GM19238 (cell line): ENCODE results near the gene CNTN4.

Source experiments
- DNase-seq: peaks from one replicate; pipeline ENCODE4 v3.0.0; 2011; ENCODE audit warnings: low spot score; ENCODE audit not compliant: insufficient read length

The CNTN4 gene

GRCh38 chr3:2390926-2391532, 292.4 kb downstream of the CNTN4 start:
- DNase-seq: no peak

GRCh38 chr3:2391896-2392295, 293.2 kb downstream of the CNTN4 start:
- DNase-seq: no peak

- DNase-seq: no peak
Observed at GRCh38 chr3:2392981-2393380, 294.3 kb downstream of the CNTN4 start.

- DNase-seq: no peak
Observed at GRCh38 chr3:2415083-2415482, 316.4 kb downstream of the CNTN4 start.

- no peak for DNase-seq
Observed at GRCh38 chr3:2420919-2421318, 322.3 kb downstream of the CNTN4 start.

GRCh38 chr3:2423143-2423542, 324.5 kb downstream of the CNTN4 start:
- no peak for DNase-seq

GRCh38 chr3:2441558-2441957, 342.9 kb downstream of the CNTN4 start:
- no peak for DNase-seq

- DNase-seq: no peak
Observed at GRCh38 chr3:2446146-2446545, 347.5 kb downstream of the CNTN4 start.

- DNase-seq: no peak
Observed at GRCh38 chr3:2452249-2452648, 353.6 kb downstream of the CNTN4 start.

GRCh38 chr3:2454865-2455264, 356.2 kb downstream of the CNTN4 start:
- DNase-seq: no peak

- no peak for DNase-seq
Observed at GRCh38 chr3:2456788-2457187, 358.1 kb downstream of the CNTN4 start.

GRCh38 chr3:2458816-2459215, 360.1 kb downstream of the CNTN4 start:
- DNase-seq: no peak

- DNase-seq: no peak
Observed at GRCh38 chr3:2465842-2466241, 367.2 kb downstream of the CNTN4 start.

- DNase-seq: no peak
Observed at GRCh38 chr3:2468816-2469215, 370.1 kb downstream of the CNTN4 start.

GRCh38 chr3:2476996-2477395, 378.3 kb downstream of the CNTN4 start:
- no peak for DNase-seq

GRCh38 chr3:2477620-2478019, 379.0 kb downstream of the CNTN4 start:
- no peak for DNase-seq

- no peak for DNase-seq
Observed at GRCh38 chr3:2484162-2485026, 385.7 kb downstream of the CNTN4 start.

- no peak for DNase-seq
Observed at GRCh38 chr3:2485027-2485375, 386.3 kb downstream of the CNTN4 start.

GRCh38 chr3:2495746-2496145, 397.1 kb downstream of the CNTN4 start:
- DNase-seq: no peak

- DNase-seq: no peak
Observed at GRCh38 chr3:2504912-2505311, 406.2 kb downstream of the CNTN4 start.

GRCh38 chr3:2506776-2507175, 408.1 kb downstream of the CNTN4 start:
- DNase-seq: no peak

- no peak for DNase-seq
Observed at GRCh38 chr3:2510591-2511145, 412.0 kb downstream of the CNTN4 start.

GRCh38 chr3:2511356-2511755, 412.7 kb downstream of the CNTN4 start:
- no peak for DNase-seq
